GM23248 (cell line): ENCODE results near the gene S1PR1. TPM values are rescaled to one million over a fixed set of nuclear protein-coding genes. Genes with fewer than 3 reads are reported as not detected.

Source experiments
- DNase-seq: peaks from one replicate; pipeline ENCODE4 v3.0.0-alpha.2; 2015
- H2AFZ ChIP-seq: fragments of 200-600 bp; sonication (generic); 2 replicates; pipeline ENCODE4 v1.6.1; 2016; ENCODE audit warnings: antibody characterized with exemption
- H3F3A ChIP-seq: fragments of 200-600 bp; sonication (generic); 2 replicates; pipeline ENCODE4 v1.6.1; 2016; ENCODE audit warnings: mild to moderate bottlenecking, antibody characterized with exemption, mixed run types; ENCODE audit not compliant: insufficient read depth
- H3K27ac ChIP-seq: fragments of 200-600 bp; sonication (generic); 2 replicates; pipeline ENCODE4 v1.5.1; 2016; ENCODE audit warnings: mild to moderate bottlenecking
- H3K27me3 ChIP-seq: fragments of 200-600 bp; sonication (generic); replicated peaks from 2 replicates; pipeline ENCODE4 v1.6.1; 2016; ENCODE audit warnings: mild to moderate bottlenecking; ENCODE audit not compliant: insufficient read depth
- H3K36me3 ChIP-seq: fragments of 200-600 bp; sonication (generic); 2 replicates; pipeline ENCODE4 v1.6.1; 2016; ENCODE audit warnings: low read depth, mild to moderate bottlenecking
- H3K4me1 ChIP-seq: fragments of 200-600 bp; sonication (generic); 2 replicates; pipeline ENCODE4 v1.6.1; 2016; ENCODE audit warnings: mild to moderate bottlenecking; ENCODE audit not compliant: insufficient read depth
- H3K4me2 ChIP-seq: fragments of 200-600 bp; sonication (generic); one replicate; pipeline ENCODE4 v1.6.1; 2016; ENCODE audit warnings: mild to moderate bottlenecking; ENCODE audit not compliant: unreplicated experiment
- H3K4me3 ChIP-seq: fragments of 200-600 bp; sonication (generic); 2 replicates; pipeline ENCODE4 v1.5.1; 2016; ENCODE audit warnings: mild to moderate bottlenecking
- H3K79me2 ChIP-seq: fragments of 200-600 bp; sonication (generic); 2 replicates; pipeline ENCODE4 v1.6.1; 2016; ENCODE audit warnings: mild to moderate bottlenecking; ENCODE audit not compliant: insufficient read depth
- H3K9ac ChIP-seq: fragments of 200-600 bp; sonication (generic); 2 replicates; pipeline ENCODE4 v1.6.1; 2016; ENCODE audit warnings: mild to moderate bottlenecking
- H3K9me2 ChIP-seq: fragments of 200-600 bp; sonication (generic); 2 replicates; pipeline ENCODE4 v1.6.1; 2016; ENCODE audit warnings: mixed run types, mild to moderate bottlenecking, moderate library complexity; ENCODE audit not compliant: insufficient read depth
- H3K9me3 ChIP-seq: fragments of 200-600 bp; sonication (generic); one replicate; pipeline ENCODE4 v1.6.1; 2017; ENCODE audit warnings: low read depth
- H4K20me1 ChIP-seq: fragments of 200-600 bp; sonication (generic); 2 replicates; pipeline ENCODE4 v1.6.0; 2016; ENCODE audit not compliant: insufficient read depth
- EZH2 ChIP-seq: fragments of 200-600 bp; sonication (generic); IDR thresholded peaks from 2 replicates; pipeline ENCODE4 v1.6.1; 2018; ENCODE audit warnings: antibody characterized with exemption, mild to moderate bottlenecking; ENCODE audit not compliant: insufficient read depth, poor library complexity, severe bottlenecking
- EZH2phosphoT487 ChIP-seq: fragments of 200-600 bp; sonication (generic); IDR thresholded peaks from 2 replicates; pipeline ENCODE4 v1.6.1; 2018; ENCODE audit warnings: antibody characterized with exemption, moderate library complexity, mild to moderate bottlenecking, low read depth; ENCODE audit not compliant: insufficient read depth
- WGBS, 2 experiments: methylation state at CpG; one replicate each; pipeline ENCODE4 v1.1.6; 2015 to 2017; ENCODE audit warnings: low lambda C conversion rate in 2 of 2, low coverage in 1 of 2; ENCODE audit errors: missing lambda C conversion rate in 2 of 2; 5-methylcytosine and 5-hydroxymethylcytosine counted together
- in situ Hi-C: fragments of 300-500 bp; cut with MboI; formaldehyde crosslinking; loops from 2 replicates; pipeline ENCODE4 v1.15.0; 2020
- polyA plus RNA-seq: library from polyadenylated mRNA; unstranded; fragments of >200 nt; fragmentation: Nextera tagmentation; extraction: Ambion mirVana; gene quantifications from 2 replicates; pipeline ENCODE4 v1.2.1, GENCODE V29; 2016
- total RNA-seq: library from RNA; depleted of rRNA; stranded (reverse); fragments of >200 nt; shearing (Covaris generic); gene quantifications from 2 replicates; pipeline ENCODE4 v1.2.3, GENCODE V29; 2014

S1PR1 gene
- total and polyA plus RNA-seq, 2 experiments from 2014 or later, result 44.3 to 48.5 TPM

GRCh38 chr1:101276818-101277217, 40.0 kb downstream of the S1PR1 start:
- H3K9me3 ChIP-seq, result no peaks in the 10 kb centered on the region
- no peaks in the 10 kb centered on the region for H3K36me3 ChIP-seq
- TF ChIP-seq EZH2 (no peak), EZH2phosphoT487 (no peak)
- WGBS, 2 experiments, result 25 to 30% methylated on average over 6 of the region's 6 CpGs
- no peaks in the 10 kb centered on the region for H3K9me2 ChIP-seq
- H3K79me2 ChIP-seq, result no peaks in the 10 kb centered on the region
- in situ Hi-C loops, result no loop called here
- no peak for DNase-seq
- no peaks in the 10 kb centered on the region for H4K20me1 ChIP-seq
- H3K4me1 ChIP-seq, result no peaks in the 10 kb centered on the region
- no peak overlapping the region for H2AFZ ChIP-seq
- H3K4me2 ChIP-seq, result no peak overlapping the region
- no peaks in the 10 kb centered on the region for H3F3A ChIP-seq
- no peak overlapping the region for H3K9ac ChIP-seq
- H3K27ac ChIP-seq, result no peak overlapping the region
- H3K27me3 ChIP-seq, result no peaks in the 10 kb centered on the region
- H3K4me3 ChIP-seq, result no peak overlapping the region

DNA sequence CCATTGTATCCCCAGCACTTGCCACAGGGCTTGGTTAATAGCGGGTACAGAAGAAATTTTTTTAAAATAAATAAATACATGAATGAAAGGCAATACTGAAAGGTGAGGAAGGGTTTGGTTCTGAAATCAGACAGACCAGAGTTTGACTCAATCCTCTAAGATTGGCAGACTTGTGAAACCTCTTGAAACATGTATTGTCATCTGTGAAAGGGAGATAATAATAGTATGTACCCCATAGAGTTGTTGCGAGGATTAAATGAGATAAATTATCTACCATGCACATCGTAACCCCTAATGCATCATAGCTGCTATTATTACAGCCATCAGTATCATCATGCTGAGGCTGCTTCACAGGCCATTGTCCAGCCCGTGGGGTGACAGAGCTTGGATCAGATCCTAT, 41.4 kb downstream of the S1PR1 start:
- Histone ChIP-seq H3K36me3 (no peaks in the 10 kb centered on the region), H3K4me1 (no peaks in the 10 kb centered on the region), H4K20me1 (no peaks in the 10 kb centered on the region), H3K9ac (no peak overlapping the region), H3K4me2 (no peak overlapping the region), H3K9me2 (no peaks in the 10 kb centered on the region), H3K79me2 (no peaks in the 10 kb centered on the region), H2AFZ (no peak overlapping the region), H3K27ac (no peak overlapping the region), H3K4me3 (no peak overlapping the region), H3K9me3 (no peaks in the 10 kb centered on the region), H3K27me3 (no peaks in the 10 kb centered on the region), H3F3A (no peaks in the 10 kb centered on the region)
- WGBS, 2 experiments, result 77 to 82% methylated on average over 4 of the region's 4 CpGs
- no peak for DNase-seq
- TF ChIP-seq EZH2phosphoT487 (no peak), EZH2 (no peak)
- in situ Hi-C loops, result no loop called here

- H2AFZ ChIP-seq, result no peak overlapping the region
These were observed 42.0 kb downstream of the S1PR1 start for GRCh38 chr1:101278845-101279244.

GRCh38 chr1:101280049-101280592, 43.3 kb downstream of the S1PR1 start:
- Histone ChIP-seq H3F3A (no peaks in the 10 kb centered on the region), H3K9me2 (no peaks in the 10 kb centered on the region), H3K9me3 (no peaks in the 10 kb centered on the region), H3K36me3 (no peaks in the 10 kb centered on the region), H3K4me3 (no peak overlapping the region), H2AFZ (no peak overlapping the region), H3K4me1 (no peaks in the 10 kb centered on the region), H3K27me3 (no peaks in the 10 kb centered on the region), H3K4me2 (no peak overlapping the region), H4K20me1 (no peaks in the 10 kb centered on the region), H3K79me2 (no peaks in the 10 kb centered on the region), H3K9ac (no peak overlapping the region), H3K27ac (no peak overlapping the region)
- TF ChIP-seq EZH2 (no peak), EZH2phosphoT487 (no peak)
- WGBS, 2 experiments, result 56 to 65% methylated on average over 1 of the region's 1 CpG
- in situ Hi-C loops, result no loop called here
- DNase-seq, result no peak

More at GRCh38 chr1:101278845-101279244, 42.0 kb downstream of the S1PR1 start:
- H3K9me3 ChIP-seq, result no peaks in the 10 kb centered on the region
- no peaks in the 10 kb centered on the region for H3K36me3 ChIP-seq
- DNase-seq, result no peak
- no peaks in the 10 kb centered on the region for H3F3A ChIP-seq
- H3K79me2 ChIP-seq, result no peaks in the 10 kb centered on the region
- TF ChIP-seq EZH2 (no peak), EZH2phosphoT487 (no peak)
- H3K4me2 ChIP-seq, result no peak overlapping the region
- no peak overlapping the region for H3K4me3 ChIP-seq
- in situ Hi-C loops, result no loop called here
- no peaks in the 10 kb centered on the region for H3K27me3 ChIP-seq
- no peaks in the 10 kb centered on the region for H3K9me2 ChIP-seq
- no peaks in the 10 kb centered on the region for H3K4me1 ChIP-seq
- WGBS, 2 experiments, result 72 to 74% methylated on average over 3 of the region's 3 CpGs
- H4K20me1 ChIP-seq, result no peaks in the 10 kb centered on the region
- no peak overlapping the region for H3K9ac ChIP-seq
- H3K27ac ChIP-seq, result no peak overlapping the region
